ENCODE measurements around the gene TPD52L1.

TPD52L1 gene

GRCh38 chr6:125262016-125263013, 108.7 kb downstream of the TPD52L1 start:
- no peaks in the 10 kb centered on the region for H3K36me3 ChIP-seq (ENCODE audit: control insufficient read depth, insufficient read depth, low read length, severe bottlenecking)
- H3K4me1 ChIP-seq (ENCODE audit: control insufficient read depth, insufficient read depth, low read length) = peaks cover 12% of the 10 kb centered on the region
- DNase-seq (ENCODE audit: low read depth) = peak; percentile 69
- peak overlapping the region; percentile 30 for H3K9ac ChIP-seq (ENCODE audit: low read length)
- peak overlapping the region; percentile 50 for H3K4me3 ChIP-seq (ENCODE audit: low read length)
- no peaks in the 10 kb centered on the region for H3K9me3 ChIP-seq (ENCODE audit: control insufficient read depth, low read length)
- no peaks in the 10 kb centered on the region for H3K27me3 ChIP-seq (replicated peaks; ENCODE audit: control insufficient read depth, insufficient read depth, low read length)

DNA sequence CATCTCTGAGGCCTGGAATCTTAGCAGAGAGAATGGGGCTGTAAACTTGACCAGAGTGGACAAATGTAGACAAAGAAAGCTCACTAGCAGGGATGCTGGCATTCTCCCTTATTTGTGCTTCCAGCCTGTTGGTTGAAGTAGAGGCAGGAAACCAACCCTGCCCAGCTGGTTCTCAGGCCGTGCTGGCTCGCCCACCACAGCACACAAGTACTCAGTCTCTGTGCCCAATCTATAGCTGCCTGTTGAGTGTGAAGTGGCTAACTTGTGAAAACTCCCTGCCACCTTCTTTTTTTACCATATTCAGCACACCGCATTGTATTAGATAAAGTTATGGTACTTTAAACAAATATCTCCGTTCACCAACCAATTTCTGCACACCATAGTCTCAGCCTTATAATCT, 110.9 kb downstream of the TPD52L1 start:
- H3K4me1 ChIP-seq (ENCODE audit: control insufficient read depth, insufficient read depth, low read length) = peaks cover 12% of the 10 kb centered on the region
- no peaks in the 10 kb centered on the region for H3K9me3 ChIP-seq (ENCODE audit: control insufficient read depth, low read length)
- H3K4me3 ChIP-seq (ENCODE audit: low read length) = no peak overlapping the region
- no peak overlapping the region for H3K9ac ChIP-seq (ENCODE audit: low read length)
- DNase-seq (ENCODE audit: low read depth) = no peak
- no peaks in the 10 kb centered on the region for H3K27me3 ChIP-seq (replicated peaks; ENCODE audit: control insufficient read depth, insufficient read depth, low read length)
- H3K36me3 ChIP-seq (ENCODE audit: control insufficient read depth, insufficient read depth, low read length, severe bottlenecking) = no peaks in the 10 kb centered on the region

GRCh38 chr6:125267806-125268523, 114.4 kb downstream of the TPD52L1 start:
- Histone ChIP-seq H3K36me3 (ENCODE audit: control insufficient read depth, insufficient read depth, low read length, severe bottlenecking) (peaks cover 10% of the 10 kb centered on the region), H3K27me3 (replicated peaks; ENCODE audit: control insufficient read depth, insufficient read depth, low read length) (no peaks in the 10 kb centered on the region), H3K4me1 (ENCODE audit: control insufficient read depth, insufficient read depth, low read length) (peaks cover 14% of the 10 kb centered on the region), H3K9me3 (ENCODE audit: control insufficient read depth, low read length) (no peaks in the 10 kb centered on the region), H3K9ac (ENCODE audit: low read length) (no peak overlapping the region), H3K4me3 (ENCODE audit: low read length) (no peak overlapping the region)
- no peak for DNase-seq (ENCODE audit: low read depth)

GRCh38 chr6:125268765-125269164, 115.2 kb downstream of the TPD52L1 start:
- Histone ChIP-seq H3K27me3 (replicated peaks; ENCODE audit: control insufficient read depth, insufficient read depth, low read length) (no peaks in the 10 kb centered on the region), H3K4me3 (ENCODE audit: low read length) (no peak overlapping the region), H3K9me3 (ENCODE audit: control insufficient read depth, low read length) (no peaks in the 10 kb centered on the region), H3K36me3 (ENCODE audit: control insufficient read depth, insufficient read depth, low read length, severe bottlenecking) (peaks cover 17% of the 10 kb centered on the region), H3K9ac (ENCODE audit: low read length) (no peak overlapping the region), H3K4me1 (ENCODE audit: control insufficient read depth, insufficient read depth, low read length) (peaks cover 14% of the 10 kb centered on the region)
- no peak for DNase-seq (ENCODE audit: low read depth)

DNA sequence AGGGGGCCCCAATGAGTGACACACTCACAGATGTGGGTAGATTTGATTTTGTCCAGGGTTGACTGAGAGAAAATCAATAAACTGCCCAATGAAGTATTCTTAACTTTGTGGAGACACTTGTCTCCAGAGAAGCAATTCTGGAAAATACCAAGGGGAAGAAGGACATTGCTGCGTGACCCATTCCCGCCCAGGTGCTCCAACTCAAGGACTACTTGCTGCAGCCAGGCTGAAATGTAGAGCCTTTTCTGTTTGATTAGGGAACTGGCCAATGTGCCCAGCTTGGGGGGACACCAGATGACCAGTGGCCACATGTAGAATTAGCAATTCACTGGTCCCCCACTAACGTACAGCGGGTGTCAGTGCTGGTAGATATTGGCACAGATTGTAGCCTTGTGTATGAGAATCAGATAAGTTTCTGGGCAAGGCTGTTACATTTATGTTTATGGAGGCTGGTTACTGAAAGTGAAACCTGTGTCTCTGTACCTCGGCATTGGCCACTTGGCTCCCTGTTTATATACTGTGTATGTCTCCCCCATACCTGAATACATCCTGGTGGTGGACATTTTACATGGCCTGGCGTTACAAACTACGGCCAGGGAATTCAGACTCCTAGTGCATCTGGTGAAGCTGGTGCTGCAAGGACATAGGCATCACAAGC, 115.9 kb downstream of the TPD52L1 start:
- peaks cover 14% of the 10 kb centered on the region for H3K4me1 ChIP-seq (ENCODE audit: control insufficient read depth, insufficient read depth, low read length)
- H3K27me3 ChIP-seq (replicated peaks; ENCODE audit: control insufficient read depth, insufficient read depth, low read length) = no peaks in the 10 kb centered on the region
- no peak overlapping the region for H3K9ac ChIP-seq (ENCODE audit: low read length)
- no peak for DNase-seq (ENCODE audit: low read depth)
- H3K9me3 ChIP-seq (ENCODE audit: control insufficient read depth, low read length) = no peaks in the 10 kb centered on the region
- peaks cover 24% of the 10 kb centered on the region for H3K36me3 ChIP-seq (ENCODE audit: control insufficient read depth, insufficient read depth, low read length, severe bottlenecking)
- no peak overlapping the region for H3K4me3 ChIP-seq (ENCODE audit: low read length)

DNA sequence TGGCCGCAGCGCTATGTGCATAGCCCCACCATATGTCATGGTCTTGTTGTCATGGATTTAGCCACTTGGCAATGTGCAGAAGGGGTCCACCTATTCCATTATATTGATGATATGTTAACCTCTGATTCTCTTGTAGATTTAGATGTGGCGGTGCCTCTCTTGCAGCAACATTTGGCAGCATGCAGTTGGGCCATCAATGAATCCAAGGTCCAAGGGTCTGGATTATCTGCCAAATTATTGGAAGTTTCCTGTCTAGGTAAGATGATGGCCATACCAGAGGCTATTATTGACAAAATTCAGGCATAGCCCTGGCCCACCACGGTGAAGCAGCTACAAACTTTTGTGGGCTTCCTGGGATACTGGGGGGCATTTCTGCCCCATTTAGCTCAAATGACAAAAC, 116.8 kb downstream of the TPD52L1 start:
- Histone ChIP-seq H3K4me1 (ENCODE audit: control insufficient read depth, insufficient read depth, low read length) (peaks cover 14% of the 10 kb centered on the region), H3K9ac (ENCODE audit: low read length) (no peak overlapping the region), H3K9me3 (ENCODE audit: control insufficient read depth, low read length) (no peaks in the 10 kb centered on the region), H3K27me3 (replicated peaks; ENCODE audit: control insufficient read depth, insufficient read depth, low read length) (no peaks in the 10 kb centered on the region), H3K4me3 (ENCODE audit: low read length) (no peak overlapping the region), H3K36me3 (ENCODE audit: control insufficient read depth, insufficient read depth, low read length, severe bottlenecking) (peaks cover 33% of the 10 kb centered on the region)
- DNase-seq (ENCODE audit: low read depth) = no peak

DNA sequence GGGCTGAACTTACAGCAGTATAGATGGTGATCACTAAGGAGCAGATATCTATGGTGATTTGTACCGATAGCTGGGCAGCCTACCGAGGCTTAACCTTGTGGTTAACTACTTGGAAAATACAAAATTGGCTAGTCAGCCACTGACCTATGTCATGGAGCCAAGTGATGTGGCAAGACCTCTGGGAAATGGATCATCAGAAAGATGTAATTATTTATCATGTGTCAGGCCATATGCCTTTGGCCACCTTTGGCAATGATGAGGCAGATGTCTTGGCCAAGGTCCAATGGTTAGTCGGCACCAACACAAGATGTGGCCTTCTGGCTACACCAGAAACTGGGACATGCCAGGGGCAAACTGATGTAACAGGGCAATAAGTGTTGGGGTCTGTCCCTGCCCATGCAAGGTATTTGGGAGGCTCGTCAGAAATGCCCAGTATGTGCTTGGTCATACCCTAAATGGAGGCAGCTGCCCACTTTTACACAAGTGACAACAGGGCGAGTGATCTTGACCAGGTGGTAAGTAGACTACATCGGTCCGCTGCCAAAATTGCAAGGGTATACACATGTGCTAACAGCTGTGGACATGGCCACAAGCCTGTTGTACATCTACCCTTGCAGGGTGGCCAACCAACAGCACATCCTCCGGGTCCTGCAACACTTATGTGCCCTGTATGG, 118.0 kb downstream of the TPD52L1 start:
- Histone ChIP-seq H3K9ac (ENCODE audit: low read length) (no peak overlapping the region), H3K36me3 (ENCODE audit: control insufficient read depth, insufficient read depth, low read length, severe bottlenecking) (peaks cover 43% of the 10 kb centered on the region), H3K4me3 (ENCODE audit: low read length) (no peak overlapping the region), H3K27me3 (replicated peaks; ENCODE audit: control insufficient read depth, insufficient read depth, low read length) (no peaks in the 10 kb centered on the region), H3K9me3 (ENCODE audit: control insufficient read depth, low read length) (no peaks in the 10 kb centered on the region), H3K4me1 (ENCODE audit: control insufficient read depth, insufficient read depth, low read length) (peaks cover 14% of the 10 kb centered on the region)
- DNase-seq (ENCODE audit: low read depth) = no peak

- no peak overlapping the region for H3K4me3 ChIP-seq (ENCODE audit: low read length)
- H3K4me1 ChIP-seq (ENCODE audit: control insufficient read depth, insufficient read depth, low read length) = peaks cover 14% of the 10 kb centered on the region
- H3K36me3 ChIP-seq (ENCODE audit: control insufficient read depth, insufficient read depth, low read length, severe bottlenecking) = peaks cover 50% of the 10 kb centered on the region
- DNase-seq (ENCODE audit: low read depth) = no peak
- H3K9me3 ChIP-seq (ENCODE audit: control insufficient read depth, low read length) = no peaks in the 10 kb centered on the region
- H3K27me3 ChIP-seq (replicated peaks; ENCODE audit: control insufficient read depth, insufficient read depth, low read length) = no peaks in the 10 kb centered on the region
- no peak overlapping the region for H3K9ac ChIP-seq (ENCODE audit: low read length)
Observed at GRCh38 chr6:125273251-125273650, 119.7 kb downstream of the TPD52L1 start.

DNA sequence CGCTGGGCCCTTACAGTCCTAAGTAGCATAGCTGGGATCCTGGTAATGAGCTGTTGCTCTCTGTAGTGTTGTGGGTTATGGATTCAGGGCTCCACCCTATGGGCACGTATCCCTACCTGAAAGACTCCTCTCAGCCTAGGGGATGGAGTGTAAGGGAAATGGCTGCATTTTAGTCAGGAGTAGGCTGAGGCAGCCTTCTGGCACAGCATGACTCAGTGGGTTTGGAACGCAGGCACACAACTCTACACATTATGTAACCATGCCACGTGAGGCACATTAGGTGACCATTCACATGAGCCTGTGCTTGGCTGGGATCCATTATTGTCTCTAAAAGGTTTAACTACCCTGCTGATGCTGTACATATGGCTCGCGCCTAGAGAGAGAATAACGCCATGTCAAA, 120.4 kb downstream of the TPD52L1 start:
- Histone ChIP-seq H3K9ac (ENCODE audit: low read length) (no peak overlapping the region), H3K9me3 (ENCODE audit: control insufficient read depth, low read length) (no peaks in the 10 kb centered on the region), H3K4me3 (ENCODE audit: low read length) (no peak overlapping the region), H3K36me3 (ENCODE audit: control insufficient read depth, insufficient read depth, low read length, severe bottlenecking) (peaks cover 50% of the 10 kb centered on the region), H3K27me3 (replicated peaks; ENCODE audit: control insufficient read depth, insufficient read depth, low read length) (no peaks in the 10 kb centered on the region), H3K4me1 (ENCODE audit: control insufficient read depth, insufficient read depth, low read length) (peaks cover 14% of the 10 kb centered on the region)
- no peak for DNase-seq (ENCODE audit: low read depth)

DNA sequence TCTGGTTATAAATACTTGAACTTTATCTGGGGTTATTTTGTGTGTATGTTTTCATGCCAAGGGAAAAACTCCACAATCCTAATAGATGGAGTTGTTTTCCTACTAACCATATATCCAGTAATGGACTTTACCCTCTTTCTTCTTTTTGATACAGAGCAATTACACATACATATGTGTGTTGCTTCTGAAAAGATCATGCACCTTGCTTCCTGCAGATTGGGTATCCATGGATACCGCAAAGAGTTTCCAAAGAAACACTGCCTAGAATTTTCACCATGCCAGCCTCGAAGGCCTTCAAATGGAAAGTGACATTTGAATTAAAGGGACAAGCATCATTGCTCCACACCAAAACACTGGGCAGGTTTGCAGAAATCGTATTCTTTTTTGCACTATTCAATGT, 121.4 kb downstream of the TPD52L1 start:
- no peak overlapping the region for H3K9ac ChIP-seq (ENCODE audit: low read length)
- peaks cover 14% of the 10 kb centered on the region for H3K4me1 ChIP-seq (ENCODE audit: control insufficient read depth, insufficient read depth, low read length)
- no peaks in the 10 kb centered on the region for H3K9me3 ChIP-seq (ENCODE audit: control insufficient read depth, low read length)
- no peak for DNase-seq (ENCODE audit: low read depth)
- peaks cover 53% of the 10 kb centered on the region for H3K36me3 ChIP-seq (ENCODE audit: control insufficient read depth, insufficient read depth, low read length, severe bottlenecking)
- no peak overlapping the region for H3K4me3 ChIP-seq (ENCODE audit: low read length)
- no peaks in the 10 kb centered on the region for H3K27me3 ChIP-seq (replicated peaks; ENCODE audit: control insufficient read depth, insufficient read depth, low read length)

Measured in adipocyte (in vitro differentiated cells).